ENCODE results near the gene PNMA6F.
"Not testable (repeated sequence)": the region's sequence is repeated elsewhere in the genome, so short reads cannot be mapped to it uniquely, and the experiment has no call there.

The PNMA6F gene

DNA sequence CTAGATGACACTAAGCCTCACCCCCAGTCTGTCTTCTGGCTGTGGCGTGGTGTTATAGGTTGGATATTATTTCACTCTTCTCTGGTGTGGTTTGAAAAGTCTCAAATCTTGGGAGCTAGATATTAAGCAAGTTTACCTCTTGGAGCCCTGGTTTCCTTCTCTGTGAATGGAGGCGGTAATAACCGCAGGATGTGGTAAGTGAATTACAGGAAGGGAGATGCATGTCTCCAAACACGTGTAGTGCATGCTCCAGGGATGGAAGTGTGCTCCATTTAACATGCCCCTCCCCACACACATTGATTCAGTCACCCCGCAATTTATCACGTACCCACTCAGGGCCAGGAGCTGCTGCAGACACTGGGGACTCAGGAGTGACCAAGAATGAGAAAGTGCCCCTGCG lies 17.3 kb upstream of the PNMA6F start:
- in situ Hi-C loops (cut with HindIII; ENCODE audit: low pct_ligation_motif_present, low pct_unique_long_range_greater_than_20kb, low sequenced_read_pairs) = no loop called here
- DNase-seq = no peak

- in situ Hi-C loops (cut with HindIII; ENCODE audit: low pct_ligation_motif_present, low pct_unique_long_range_greater_than_20kb, low sequenced_read_pairs) = no loop called here
- no peak for DNase-seq
Measured at GRCh38 chrX:153336988-153337387, 15.4 kb upstream of the PNMA6F start.

DNA sequence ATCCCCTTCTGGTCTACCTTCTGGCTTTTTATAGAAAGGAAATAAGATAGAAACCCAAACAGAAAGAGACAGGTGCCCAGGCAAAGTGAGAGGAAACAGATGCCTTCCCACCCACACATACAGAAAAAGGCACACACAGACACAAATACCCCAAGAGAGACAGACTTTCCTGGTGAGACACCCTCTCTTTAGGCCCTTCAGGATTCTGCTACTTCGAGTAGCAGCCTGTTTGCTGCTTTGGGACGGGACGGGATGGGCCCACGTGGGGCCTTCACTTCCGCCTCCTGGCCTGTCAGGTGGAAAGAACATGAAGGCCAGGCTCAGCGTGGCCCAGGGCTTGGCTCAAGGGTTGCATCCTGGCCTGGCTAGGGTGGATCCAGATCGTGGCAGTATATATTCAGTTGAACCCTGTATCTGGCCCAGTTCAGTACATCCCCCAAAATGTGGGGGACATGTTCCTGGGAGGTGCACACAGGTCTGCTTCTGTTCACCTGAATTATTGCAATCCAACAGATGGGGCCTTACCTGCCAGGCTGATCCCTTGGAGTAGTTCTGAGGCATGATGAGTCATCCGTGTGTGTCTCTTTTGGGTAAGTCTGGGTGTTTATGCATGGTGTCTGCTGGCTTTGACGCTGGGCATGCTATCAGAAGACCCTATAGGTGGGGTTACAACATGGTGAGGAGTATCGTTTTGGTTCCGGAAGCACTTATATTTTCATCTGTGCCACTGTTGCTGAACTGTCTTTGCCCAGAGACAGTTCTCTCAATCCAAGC lies 14.7 kb upstream of the PNMA6F start:
- no peak for DNase-seq
- in situ Hi-C loops (cut with HindIII; ENCODE audit: low pct_ligation_motif_present, low pct_unique_long_range_greater_than_20kb, low sequenced_read_pairs) = no loop called here

- in situ Hi-C loops (cut with HindIII; ENCODE audit: low pct_ligation_motif_present, low pct_unique_long_range_greater_than_20kb, low sequenced_read_pairs) = no loop called here
- no peak for DNase-seq
Measured at GRCh38 chrX:153334654-153335295, 13.2 kb upstream of the PNMA6F start.

DNA sequence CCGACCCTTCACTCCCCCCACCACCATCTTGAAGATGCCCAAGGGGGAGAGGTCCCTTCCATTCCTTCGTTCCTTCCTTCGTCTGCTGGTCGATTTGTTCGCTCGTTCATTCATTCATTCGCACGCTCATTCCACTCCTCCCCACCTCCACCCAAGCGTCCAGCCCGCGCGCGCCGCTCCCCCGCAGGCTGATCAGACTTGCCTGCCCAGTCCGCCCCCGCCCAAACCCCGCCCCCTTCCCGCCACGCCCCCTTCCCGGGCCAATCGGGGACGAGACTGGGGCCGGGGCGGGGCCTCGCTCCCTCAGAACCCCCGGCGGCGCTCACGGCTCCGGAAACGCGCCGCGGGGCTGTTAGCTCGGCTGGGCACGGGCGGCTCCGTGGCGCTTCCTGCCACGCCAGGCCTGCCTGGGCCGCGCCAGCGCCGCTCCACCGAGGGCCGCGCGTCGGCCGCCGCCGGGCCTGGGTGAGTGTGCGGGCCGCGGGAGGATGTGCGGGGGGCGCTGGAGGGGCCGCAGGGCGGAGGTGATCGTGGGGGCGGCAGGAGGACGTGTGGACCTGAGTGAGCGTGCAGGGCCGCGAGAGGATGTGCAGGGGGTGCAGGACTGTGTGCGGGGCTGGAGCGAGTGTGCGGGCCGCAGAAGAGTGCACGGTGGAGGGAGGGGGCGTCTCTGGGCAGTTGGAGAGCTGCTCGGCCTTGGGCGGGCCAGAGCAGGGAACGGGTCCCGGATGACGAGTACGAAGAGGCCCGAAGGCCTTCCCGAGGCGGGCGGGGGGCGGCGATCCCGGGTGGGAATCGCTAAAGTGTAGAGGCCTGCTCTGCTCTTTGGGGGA lies 12.5 kb upstream of the PNMA6F start, which contains the start of gene ZNF275:
TSS of gene ZNF275 (plus strand) at position 333 of the 833 bp plus-strand sequence. CDS start 2,527 bp downstream, outside the sequence.
- in situ Hi-C loops (cut with HindIII; ENCODE audit: low pct_ligation_motif_present, low pct_unique_long_range_greater_than_20kb, low sequenced_read_pairs) = no loop called here
- DNase-seq = peak; percentile 64

DNA sequence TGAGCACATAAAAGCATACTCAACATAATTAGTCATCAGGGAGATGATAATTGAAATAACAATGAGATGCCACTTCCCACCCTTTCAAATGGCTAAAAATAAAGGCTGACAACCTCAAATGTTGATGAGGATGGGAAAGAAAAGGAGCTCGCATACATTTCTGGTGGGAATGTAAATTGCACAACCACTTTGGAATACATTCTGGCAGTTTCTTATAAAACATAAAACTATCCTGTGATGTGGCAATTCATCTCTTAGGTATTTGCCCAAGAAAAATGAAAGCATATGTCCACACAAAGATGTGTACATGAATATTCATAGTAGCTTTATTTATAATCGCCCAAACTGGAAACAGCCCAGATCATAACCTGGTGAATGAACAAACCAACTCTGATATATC lies 11.7 kb upstream of the PNMA6F start:
- DNase-seq = no peak

GRCh38 chrX:153327561-153327960 lies 6.0 kb upstream of the PNMA6F start:
- no peak for DNase-seq
- in situ Hi-C loops (cut with HindIII; ENCODE audit: low pct_ligation_motif_present, low pct_unique_long_range_greater_than_20kb, low sequenced_read_pairs) = no loop called here

More for the DNA sequence above, 11.7 kb upstream of the PNMA6F start:
- in situ Hi-C loops (cut with HindIII; ENCODE audit: low pct_ligation_motif_present, low pct_unique_long_range_greater_than_20kb, low sequenced_read_pairs) = no loop called here

DNA sequence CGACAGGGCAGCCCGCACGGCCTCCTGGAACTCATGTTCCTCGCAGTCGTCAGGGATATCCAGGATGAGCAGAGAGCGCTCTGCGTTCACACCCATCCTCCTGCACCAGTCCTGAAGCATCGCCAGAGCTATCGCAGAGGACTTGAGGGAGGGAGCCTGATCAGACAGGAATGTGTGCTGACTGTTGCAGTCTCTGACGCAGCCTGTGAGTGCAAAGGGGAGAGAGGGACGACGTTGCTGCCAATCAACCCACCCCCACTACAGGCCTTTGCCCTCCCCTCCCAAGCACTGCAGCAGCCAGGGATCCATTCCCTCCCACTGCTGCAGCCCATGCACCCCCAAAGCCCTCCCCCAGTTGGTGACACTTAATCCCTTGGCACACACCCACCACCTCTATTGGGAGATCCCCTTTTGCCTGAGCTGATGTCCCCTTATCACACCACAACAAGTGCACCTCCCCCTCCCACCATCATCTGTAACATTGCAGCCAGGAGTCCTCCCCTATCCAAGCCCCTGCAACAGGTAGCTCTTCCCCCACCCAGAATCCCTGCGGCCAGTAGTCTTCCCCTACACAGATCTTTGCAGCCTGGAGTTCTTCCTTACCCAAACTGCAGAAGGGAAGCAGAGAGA lies 897 bp downstream of the PNMA6F start:
- no peak for DNase-seq
- in situ Hi-C loops (cut with HindIII; ENCODE audit: low pct_ligation_motif_present, low pct_unique_long_range_greater_than_20kb, low sequenced_read_pairs) = no loop called here

- in situ Hi-C loops (cut with HindIII; ENCODE audit: low pct_ligation_motif_present, low pct_unique_long_range_greater_than_20kb, low sequenced_read_pairs); DNase-seq: not testable (repeated sequence)
Measured at GRCh38 chrX:153320047-153320443, 1.5 kb downstream of the PNMA6F start.

DNA sequence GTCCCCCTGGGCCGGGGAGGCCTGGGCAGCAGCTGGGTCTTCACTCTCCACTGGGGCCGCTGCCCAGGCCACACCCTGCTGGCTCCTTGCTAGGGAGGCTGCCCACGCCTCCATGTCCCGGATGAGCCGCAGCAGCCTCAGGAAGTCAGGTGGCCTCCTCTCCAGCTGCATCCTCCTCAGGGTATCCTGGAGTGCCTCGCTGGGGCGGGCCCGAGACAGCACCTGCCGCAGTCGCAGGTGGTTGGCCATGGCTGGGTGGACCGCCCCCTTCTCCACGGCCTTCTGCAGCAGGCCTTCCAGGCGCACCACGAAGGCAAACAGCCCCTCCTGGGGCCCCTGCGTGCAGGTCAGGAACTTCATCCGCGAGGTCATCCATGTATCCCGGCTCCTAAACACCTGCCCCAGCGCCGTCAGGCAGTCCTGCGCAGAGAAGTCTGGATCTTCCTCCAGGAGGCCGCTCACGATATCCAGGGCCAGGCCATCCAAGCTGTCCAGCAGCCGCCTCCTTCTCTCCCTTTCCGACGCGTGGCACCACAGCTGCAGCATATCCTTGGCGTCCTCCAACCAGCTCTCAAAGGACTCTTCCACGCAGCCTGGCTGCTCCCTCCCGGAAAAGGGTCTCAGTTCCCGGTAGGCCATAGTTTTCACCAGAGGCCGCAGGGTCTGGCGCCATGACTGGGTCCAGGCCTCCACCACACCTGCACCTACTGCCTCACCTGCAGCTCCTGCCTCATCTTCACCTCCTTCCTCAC lies 2.1 kb downstream of the PNMA6F start:
- no peak for DNase-seq
- in situ Hi-C loops (cut with HindIII; ENCODE audit: low pct_ligation_motif_present, low pct_unique_long_range_greater_than_20kb, low sequenced_read_pairs) = no loop called here

- DNase-seq = no peak
- in situ Hi-C loops (cut with HindIII; ENCODE audit: low pct_ligation_motif_present, low pct_unique_long_range_greater_than_20kb, low sequenced_read_pairs) = no loop called here
Measured at GRCh38 chrX:153318811-153319210, 2.8 kb downstream of the PNMA6F start.

GRCh38 chrX:153317996-153318722 lies 3.4 kb downstream of the PNMA6F start:
- in situ Hi-C loops (cut with HindIII; ENCODE audit: low pct_ligation_motif_present, low pct_unique_long_range_greater_than_20kb, low sequenced_read_pairs) = no loop called here

GRCh38 chrX:153317306-153317705 lies 4.3 kb downstream of the PNMA6F start:
- DNase-seq = no peak
- in situ Hi-C loops (cut with HindIII; ENCODE audit: low pct_ligation_motif_present, low pct_unique_long_range_greater_than_20kb, low sequenced_read_pairs) = no loop called here

More at GRCh38 chrX:153317996-153318722, 3.4 kb downstream of the PNMA6F start:
- no peak for DNase-seq

GRCh38 chrX:153312842-153313241 lies 8.7 kb downstream of the PNMA6F start:
- in situ Hi-C loops (cut with HindIII; ENCODE audit: low pct_ligation_motif_present, low pct_unique_long_range_greater_than_20kb, low sequenced_read_pairs) = no loop called here
- no peak for DNase-seq

DNA sequence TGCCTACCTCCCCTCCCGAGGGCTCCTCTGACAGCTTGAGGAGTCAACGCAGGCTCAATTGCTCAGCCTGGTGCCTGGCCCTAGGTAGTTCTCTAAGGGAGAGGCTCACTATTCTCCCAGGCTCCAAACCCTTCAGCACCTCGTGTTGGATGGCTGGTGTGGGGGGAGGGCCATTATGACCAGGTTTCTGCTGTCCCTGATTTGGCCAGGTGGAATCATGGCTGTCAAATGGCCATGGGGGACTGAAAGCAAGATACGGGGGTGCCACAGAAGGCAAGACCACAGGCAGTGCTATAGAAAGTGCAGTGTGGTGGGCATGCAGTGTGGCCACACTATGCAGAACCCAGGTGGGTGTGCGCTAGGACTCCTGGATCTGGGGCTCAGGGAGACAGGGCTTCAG lies 9.5 kb downstream of the PNMA6F start:
- in situ Hi-C loops (cut with HindIII; ENCODE audit: low pct_ligation_motif_present, low pct_unique_long_range_greater_than_20kb, low sequenced_read_pairs) = no loop called here
- DNase-seq = no peak

- in situ Hi-C loops (cut with HindIII; ENCODE audit: low pct_ligation_motif_present, low pct_unique_long_range_greater_than_20kb, low sequenced_read_pairs) = no loop called here
- DNase-seq = no peak
Measured at GRCh38 chrX:153310901-153311300, 10.7 kb downstream of the PNMA6F start.

All from ACHN (cell line).